HCT116 (cell line): Measurements from ENCODE around the gene OLFML1. TPM values are rescaled to one million over a fixed set of nuclear protein-coding genes. Genes with fewer than 3 reads are reported as not detected.

Experiments used
- ATAC-seq: fragments of 200-7000 bp; cut with Tn5 transposase; 2 replicates; pipeline ENCODE4 v1.9.1; 2020; ENCODE audit warnings: mild to moderate bottlenecking, moderate library complexity
- BruUV-seq: library from RNA; stranded (reverse); fragments of 400-500 nt; replicated peaks from 2 replicates; lab custom pipeline; 2021; lab: Mats Ljungman, UMichigan
- CTCF ChIA-PET: fragments of 300-600 bp; sonication (Branson Sonifier 250); formaldehyde crosslinking; loops from one replicate; lab custom pipeline; 2021; ENCODE audit warnings: antibody characterized with exemption; lab: Charles Lee
- POLR2A ChIA-PET: fragments of 300-600, 350-600 bp; sonication (Branson Sonifier 250); formaldehyde crosslinking; loops from one replicate; lab custom pipeline; 2021; ENCODE audit warnings: antibody characterized with exemption; lab: Charles Lee
- RAD21 ChIA-PET, 2 experiments: fragments of 300-600 bp; sonication (Branson Sonifier 250); formaldehyde crosslinking; loops; one replicate each; lab custom pipeline; 2023; ENCODE audit warnings: low total read pairs in 2 of 2; ENCODE audit not compliant: uncharacterized antibody in 2 of 2, unreplicated experiment in 2 of 2, low non-redundant PET in 1 of 2; lab: Charles Lee
- DNase-seq: peaks from one replicate; pipeline ENCODE4 v3.0.0-alpha.2; 2010; ENCODE audit warnings: low read depth, low spot score
- H2AFZ ChIP-seq: fragments of 200-600 bp; shearing (Covaris generic), sonication (generic); 2 replicates; pipeline ENCODE4 v1.6.1; 2017; ENCODE audit warnings: low read depth, mixed run types, mixed read lengths, antibody characterized with exemption, low read length; ENCODE audit not compliant: poor library complexity, severe bottlenecking
- H3K27ac ChIP-seq: 2 replicates; pipeline ENCODE4 v1.5.1; 2012; ENCODE audit warnings: low read depth, low read length
- H3K27me3 ChIP-seq: fragments of 200-600 bp; sonication (generic); 2 replicates; pipeline ENCODE4 v1.6.1; 2016; ENCODE audit warnings: mixed run types, low read length, mixed read lengths; ENCODE audit not compliant: insufficient read depth
- H3K36me3 ChIP-seq, 2 experiments: fragments of 200-500 bp in 1 of 2; fragments of 200-600 bp in 1 of 2; sonication (Bioruptor generic) in 1 of 2; sonication (generic) in 1 of 2; 2 replicates each; pipeline versions ENCODE4 v1.5.1 to v1.6.1; 2014 to 2016; ENCODE audit warnings: low read length in 2 of 2, inconsistent platforms in 1 of 2, mixed read lengths in 1 of 2, mixed run types in 1 of 2; ENCODE audit not compliant: insufficient read depth in 2 of 2, control insufficient read depth in 1 of 2
- H3K4me1 ChIP-seq, 2 experiments: fragments of 200-600 bp in 1 of 2; sonication (generic) in 1 of 2; 2 replicates each; pipeline versions ENCODE4 v1.5.1 to v1.6.1; 2012 to 2017; ENCODE audit warnings: low read length in 2 of 2, inconsistent platforms in 1 of 2, mild to moderate bottlenecking in 1 of 2, mixed read lengths in 1 of 2, mixed run types in 1 of 2, moderate library complexity in 1 of 2; ENCODE audit not compliant: insufficient read depth in 2 of 2, control insufficient read depth in 1 of 2
- H3K4me2 ChIP-seq: fragments of 200-600 bp; sonication (generic); 2 replicates; pipeline ENCODE4 v1.6.1; 2017; ENCODE audit warnings: mixed run types, low read length, mixed read lengths
- H3K4me3 ChIP-seq, 2 experiments: fragments of 200-600 bp in 1 of 2; sonication (generic) in 1 of 2; replicated peaks in 1 of 2; 2 replicates each; pipeline ENCODE4 v1.5.1; 2011 to 2016; ENCODE audit warnings: low read length in 2 of 2, control low read depth in 1 of 2, low read depth in 1 of 2, mild to moderate bottlenecking in 1 of 2, mixed read lengths in 1 of 2, mixed run types in 1 of 2
- H3K79me2 ChIP-seq: fragments of 200-600 bp; sonication (generic); 2 replicates; pipeline ENCODE4 v1.6.1; 2017; ENCODE audit warnings: mild to moderate bottlenecking, mixed run types, low read length, moderate library complexity, mixed read lengths; ENCODE audit not compliant: insufficient read depth
- H3K9ac ChIP-seq: fragments of 200-600 bp; sonication (generic); 2 replicates; pipeline ENCODE4 v1.6.1; 2016; ENCODE audit warnings: low read length, mixed read lengths
- H3K9me2 ChIP-seq: fragments of 200-600 bp; sonication (generic), shearing (Covaris generic); 2 replicates; pipeline ENCODE4 v1.6.1; 2017; ENCODE audit warnings: mixed run types, mild to moderate bottlenecking, moderate library complexity; ENCODE audit not compliant: insufficient read depth
- H3K9me3 ChIP-seq, 2 experiments: fragments of 200-500 bp in 1 of 2; fragments of 200-600 bp in 1 of 2; sonication (Bioruptor generic) in 1 of 2; sonication (generic) in 1 of 2; 2 replicates each; pipeline ENCODE4 v1.6.1; 2014 to 2017; ENCODE audit warnings: low read length in 2 of 2, mixed read lengths in 2 of 2, inconsistent platforms in 1 of 2, low read depth in 1 of 2, mild to moderate bottlenecking in 1 of 2, mixed run types in 1 of 2, moderate library complexity in 1 of 2; ENCODE audit not compliant: control insufficient read depth in 1 of 2, insufficient read depth in 1 of 2
- H4K20me1 ChIP-seq: fragments of 200-600 bp; sonication (generic), shearing (Covaris generic); 2 replicates; pipeline ENCODE4 v1.6.1; 2017; ENCODE audit warnings: mixed run types, mild to moderate bottlenecking, moderate library complexity; ENCODE audit not compliant: insufficient read depth
- CBX3 ChIP-seq: IDR thresholded peaks from 2 replicates; pipeline ENCODE4 v1.6.1; 2012; ENCODE audit warnings: low read depth
- CEBPB ChIP-seq: IDR thresholded peaks from 2 replicates; pipeline ENCODE4 v1.6.1; 2012; ENCODE audit warnings: low read depth
- EGR1 ChIP-seq: IDR thresholded peaks from 2 replicates; pipeline ENCODE4 v1.6.1; 2012; ENCODE audit warnings: low read depth
- ELF1 ChIP-seq: IDR thresholded peaks from 2 replicates; pipeline ENCODE4 v1.6.1; 2012; ENCODE audit warnings: low read depth, borderline replicate concordance
- EZH2 ChIP-seq: fragments of 200-600 bp; sonication (generic); IDR thresholded peaks from 2 replicates; pipeline ENCODE4 v1.6.1; 2017; ENCODE audit warnings: antibody characterized with exemption, mixed run types
- EZH2phosphoT487 ChIP-seq: fragments of 200-600 bp; IDR thresholded peaks from 2 replicates; pipeline ENCODE4 v1.6.1; 2018; ENCODE audit warnings: antibody characterized with exemption, borderline replicate concordance
- FOSL1 ChIP-seq: IDR thresholded peaks from 2 replicates; pipeline ENCODE4 v1.6.1; 2012; ENCODE audit warnings: low read depth
- JUND ChIP-seq: IDR thresholded peaks from 2 replicates; pipeline ENCODE4 v1.6.1; 2012
- POLR2A ChIP-seq: IDR thresholded peaks from 2 replicates; pipeline ENCODE4 v1.7.0; 2011; ENCODE audit warnings: borderline replicate concordance; ENCODE audit not compliant: insufficient read depth, insufficient read length; ENCODE audit errors: extremely low read depth
- POLR2AphosphoS5 ChIP-seq: IDR thresholded peaks from 2 replicates; pipeline ENCODE4 v1.6.1; 2011; ENCODE audit warnings: mild to moderate bottlenecking, low read depth, low read length, moderate library complexity
- RAD21 ChIP-seq: IDR thresholded peaks from 2 replicates; pipeline ENCODE4 v1.6.1; 2012; ENCODE audit warnings: low read depth, mild to moderate bottlenecking
- SIN3A ChIP-seq: IDR thresholded peaks from 2 replicates; pipeline ENCODE4 v1.6.1; 2012; ENCODE audit warnings: low read depth
- SP1 ChIP-seq: IDR thresholded peaks from 2 replicates; pipeline ENCODE4 v1.6.1; 2012; ENCODE audit warnings: low read depth
- SRF ChIP-seq: IDR thresholded peaks from 2 replicates; pipeline ENCODE4 v1.6.1; 2012; ENCODE audit warnings: low read depth
- YY1 ChIP-seq: IDR thresholded peaks from 2 replicates; pipeline ENCODE4 v1.6.1; 2011; ENCODE audit warnings: low read length, low read depth, moderate library complexity, mild to moderate bottlenecking; ENCODE audit not compliant: insufficient replicate concordance; ENCODE audit errors: extremely low read depth
- ZNF274 ChIP-seq: fragments of 200-500 bp; sonication (Bioruptor generic); IDR thresholded peaks from 2 replicates; pipeline ENCODE4 v1.6.1; 2014; ENCODE audit warnings: mild to moderate bottlenecking, low read depth, low read length, inconsistent platforms
- intact Hi-C: fragments of 100-400 bp; cut with micrococcal nuclease; formaldehyde crosslinking; loops from 2 replicates; pipeline ENCODE4 v1.10.0; 2022
- total RNA-seq: library from RNA; stranded (reverse); gene quantifications from one replicate; pipeline ENCODE4 v1.2.1, GENCODE V29; 2021; ENCODE audit not compliant: unreplicated experiment
- TF ChIP-seq, protein P1 (sequence below): IDR thresholded peaks from 2 replicates; pipeline ENCODE4 v1.6.1; 2012
- TF ChIP-seq, protein P2 (sequence below): IDR thresholded peaks from 2 replicates; pipeline ENCODE4 v1.6.1; 2011; ENCODE audit warnings: mild to moderate bottlenecking, low read length, moderate library complexity; ENCODE audit not compliant: insufficient replicate concordance; ENCODE audit errors: extremely low read depth
- TF ChIP-seq, protein P3 (sequence below): IDR thresholded peaks from 2 replicates; pipeline ENCODE4 v1.6.1; 2012
- TF ChIP-seq, protein P4 (sequence below), 3 experiments: fragments of 200-600 bp in 1 of 3; sonication (generic) in 1 of 3; IDR thresholded peaks in 2 of 3; conservative IDR thresholded peaks in 1 of 3; 2 replicates each; pipeline ENCODE4 v1.5.1; 2012 to 2017; ENCODE audit warnings: low read depth in 2 of 3, low read length in 2 of 3, antibody characterized with exemption in 1 of 3, borderline replicate concordance in 1 of 3, control low read depth in 1 of 3, mild to moderate bottlenecking in 1 of 3, mixed read lengths in 1 of 3, mixed run types in 1 of 3, moderate library complexity in 1 of 3; ENCODE audit not compliant: insufficient read depth in 1 of 3

OLFML1 gene
- total RNA-seq, 1 experiment from 2014 or later: not detected

DNA sequence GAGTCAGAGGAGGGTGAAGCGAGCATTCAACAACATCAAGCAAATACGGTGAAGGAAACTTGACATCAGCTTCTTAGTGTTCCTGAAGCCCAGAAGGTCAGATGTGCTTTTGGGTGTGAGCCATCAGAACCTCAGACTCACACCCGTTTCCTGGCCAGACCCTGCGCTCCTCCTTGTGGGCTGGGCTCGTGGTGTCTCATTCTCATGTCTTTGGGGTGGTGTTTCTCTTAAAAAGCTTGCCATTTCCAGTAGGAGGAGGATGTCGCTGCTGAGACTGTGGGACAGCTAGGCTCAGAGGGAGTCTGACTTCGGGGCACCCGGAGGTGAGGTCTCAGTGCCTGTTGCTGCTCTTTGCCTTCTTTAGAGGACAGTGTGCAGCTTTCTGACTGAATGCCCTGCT is 52.7 kb downstream of the OLFML1 start (continued):
- TF ChIP-seq, protein P1, sequence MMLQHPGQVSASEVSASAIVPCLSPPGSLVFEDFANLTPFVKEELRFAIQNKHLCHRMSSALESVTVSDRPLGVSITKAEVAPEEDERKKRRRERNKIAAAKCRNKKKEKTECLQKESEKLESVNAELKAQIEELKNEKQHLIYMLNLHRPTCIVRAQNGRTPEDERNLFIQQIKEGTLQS: no peak
- TF ChIP-seq CEBPB (no peak), EZH2 (no peak)

DNA sequence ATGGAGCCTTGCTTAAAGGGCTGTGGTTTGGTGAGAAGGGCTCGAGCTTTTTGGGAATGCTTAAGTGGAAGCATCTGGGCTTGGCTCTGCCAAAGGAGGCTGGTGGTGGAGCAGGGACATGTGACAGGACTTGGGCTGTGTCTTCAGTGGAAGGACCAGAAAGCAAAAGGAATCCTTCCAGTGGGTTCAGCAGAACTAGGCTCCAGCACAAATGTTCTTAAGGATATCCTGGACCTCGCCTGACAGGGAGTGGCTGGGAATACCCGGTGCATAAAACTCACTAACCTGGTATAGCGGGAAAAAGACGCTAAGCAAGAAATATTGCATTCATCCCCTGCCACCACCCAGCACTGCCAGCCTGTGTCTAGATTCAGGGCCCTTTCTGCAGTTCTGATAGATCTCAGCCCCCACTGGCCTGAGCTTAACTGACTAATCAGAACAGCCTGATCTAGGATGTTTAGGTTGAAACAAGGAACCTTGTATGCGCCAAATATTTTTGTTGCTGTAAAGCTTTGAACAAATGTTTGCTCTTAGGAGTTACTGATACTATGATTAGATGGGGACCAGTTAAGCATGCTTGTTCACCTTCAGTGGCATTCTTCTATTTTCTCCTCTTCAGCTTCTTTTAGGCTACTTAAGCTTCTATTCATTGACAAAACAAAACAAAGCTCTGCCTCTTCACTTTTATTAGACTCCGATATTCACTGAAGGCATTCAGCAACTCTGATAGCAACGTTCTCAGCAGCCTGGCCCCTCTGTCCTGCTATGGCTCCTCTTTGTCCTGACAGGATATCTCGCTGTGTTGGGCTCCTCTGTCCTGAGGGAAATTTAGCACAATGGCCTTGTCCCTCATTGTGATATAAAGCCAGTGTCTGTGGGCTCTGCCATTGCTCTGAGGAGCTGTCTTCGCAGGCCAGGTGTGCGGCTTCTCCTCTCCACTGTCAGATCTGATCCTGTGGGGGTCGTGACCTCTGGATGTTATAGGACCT is 53.5 kb downstream of the OLFML1 start:
- Histone ChIP-seq H3K4me1 (no peaks in the 10 kb centered on the region), H3K27me3 (peaks cover 7% of the 10 kb centered on the region; the same call in 1 of the 2 replicates)
- no TSS peak for BruUV-seq

More for the DNA sequence above, 53.5 kb downstream of the OLFML1 start:
- no peak overlapping the region for H3K4me3 ChIP-seq
- H4K20me1 ChIP-seq: no peaks in the 10 kb centered on the region
- no peaks in the 10 kb centered on the region for H3K9me3 ChIP-seq
- ATAC-seq (no peak), DNase-seq (no peak)
- ChIA-PET POLR2A (no interaction called here), CTCF (no interaction called here), RAD21 (no interaction called here)
- H3K9ac ChIP-seq: no peak overlapping the region
- intact Hi-C loops: no loop called here
- no peaks in the 10 kb centered on the region for H3K79me2 ChIP-seq
- TF ChIP-seq EZH2phosphoT487 (no peak), YY1 (no peak), ELF1 (no peak), EZH2 (no peak), CEBPB (no peak), CBX3 (no peak), RAD21 (no peak), FOSL1 (no peak), SIN3A (no peak), ZNF274 (no peak), SP1 (no peak), JUND (no peak), SRF (no peak), POLR2AphosphoS5 (no peak), EGR1 (no peak), POLR2A (no peak)
- TF ChIP-seq, protein P2, sequence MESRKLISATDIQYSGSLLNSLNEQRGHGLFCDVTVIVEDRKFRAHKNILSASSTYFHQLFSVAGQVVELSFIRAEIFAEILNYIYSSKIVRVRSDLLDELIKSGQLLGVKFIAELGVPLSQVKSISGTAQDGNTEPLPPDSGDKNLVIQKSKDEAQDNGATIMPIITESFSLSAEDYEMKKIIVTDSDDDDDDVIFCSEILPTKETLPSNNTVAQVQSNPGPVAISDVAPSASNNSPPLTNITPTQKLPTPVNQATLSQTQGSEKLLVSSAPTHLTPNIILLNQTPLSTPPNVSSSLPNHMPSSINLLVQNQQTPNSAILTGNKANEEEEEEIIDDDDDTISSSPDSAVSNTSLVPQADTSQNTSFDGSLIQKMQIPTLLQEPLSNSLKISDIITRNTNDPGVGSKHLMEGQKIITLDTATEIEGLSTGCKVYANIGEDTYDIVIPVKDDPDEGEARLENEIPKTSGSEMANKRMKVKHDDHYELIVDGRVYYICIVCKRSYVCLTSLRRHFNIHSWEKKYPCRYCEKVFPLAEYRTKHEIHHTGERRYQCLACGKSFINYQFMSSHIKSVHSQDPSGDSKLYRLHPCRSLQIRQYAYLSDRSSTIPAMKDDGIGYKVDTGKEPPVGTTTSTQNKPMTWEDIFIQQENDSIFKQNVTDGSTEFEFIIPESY: no peak
- TF ChIP-seq, protein P3, sequence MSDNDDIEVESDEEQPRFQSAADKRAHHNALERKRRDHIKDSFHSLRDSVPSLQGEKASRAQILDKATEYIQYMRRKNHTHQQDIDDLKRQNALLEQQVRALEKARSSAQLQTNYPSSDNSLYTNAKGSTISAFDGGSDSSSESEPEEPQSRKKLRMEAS: no peak
- TF ChIP-seq, protein P4, sequence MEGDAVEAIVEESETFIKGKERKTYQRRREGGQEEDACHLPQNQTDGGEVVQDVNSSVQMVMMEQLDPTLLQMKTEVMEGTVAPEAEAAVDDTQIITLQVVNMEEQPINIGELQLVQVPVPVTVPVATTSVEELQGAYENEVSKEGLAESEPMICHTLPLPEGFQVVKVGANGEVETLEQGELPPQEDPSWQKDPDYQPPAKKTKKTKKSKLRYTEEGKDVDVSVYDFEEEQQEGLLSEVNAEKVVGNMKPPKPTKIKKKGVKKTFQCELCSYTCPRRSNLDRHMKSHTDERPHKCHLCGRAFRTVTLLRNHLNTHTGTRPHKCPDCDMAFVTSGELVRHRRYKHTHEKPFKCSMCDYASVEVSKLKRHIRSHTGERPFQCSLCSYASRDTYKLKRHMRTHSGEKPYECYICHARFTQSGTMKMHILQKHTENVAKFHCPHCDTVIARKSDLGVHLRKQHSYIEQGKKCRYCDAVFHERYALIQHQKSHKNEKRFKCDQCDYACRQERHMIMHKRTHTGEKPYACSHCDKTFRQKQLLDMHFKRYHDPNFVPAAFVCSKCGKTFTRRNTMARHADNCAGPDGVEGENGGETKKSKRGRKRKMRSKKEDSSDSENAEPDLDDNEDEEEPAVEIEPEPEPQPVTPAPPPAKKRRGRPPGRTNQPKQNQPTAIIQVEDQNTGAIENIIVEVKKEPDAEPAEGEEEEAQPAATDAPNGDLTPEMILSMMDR (IDR thresholded peaks at IDR 0.05 in 2 of 3, conservative IDR thresholded peaks at IDR 0.05 in 1 of 3; ENCODE audit: borderline replicate concordance in 1 of 3, insufficient read depth in 1 of 3, low read depth in 2 of 3, low read length in 2 of 3): no peak
- no peak overlapping the region for H3K27ac ChIP-seq
- no peak overlapping the region for H3K4me2 ChIP-seq
- H2AFZ ChIP-seq: no peak overlapping the region
- H3K36me3 ChIP-seq: no peaks in the 10 kb centered on the region
- no peaks in the 10 kb centered on the region for H3K9me2 ChIP-seq
